HEK293 (cell line): ENCODE data around the gene PGGT1B.

Source experiments
- CTCF ChIA-PET: fragments of 350-600 bp; formaldehyde crosslinking; extraction: SDS; loops from one replicate; lab custom pipeline; 2021; ENCODE audit warnings: antibody characterized with exemption; lab: Yijun Ruan, JAX
- POLR2A ChIA-PET: fragments of 300-600 bp; formaldehyde crosslinking; extraction: SDS; loops from one replicate; lab custom pipeline; 2020; ENCODE audit warnings: antibody characterized with exemption, inconsistent platforms; lab: Yijun Ruan, JAX
- H3K27ac ChIP-seq: fragments of 200-500 bp; sonication (Bioruptor generic); 2 replicates; pipeline ENCODE4 v1.5.1; 2014; ENCODE audit warnings: low read depth, low read length, control low read depth, inconsistent platforms; ENCODE audit errors: extremely low read depth
- H3K36me3 ChIP-seq, 2 experiments: fragments of 200-500 bp in 1 of 2; sonication (Bioruptor generic) in 1 of 2; 1 replicate in 1 of 2; 2 replicates in 1 of 2; pipeline ENCODE4 v1.5.1; 2014 to 2017; ENCODE audit warnings: inconsistent platforms in 2 of 2, low read length in 2 of 2; ENCODE audit not compliant: control insufficient read depth in 2 of 2, insufficient read depth in 1 of 2
- H3K4me1 ChIP-seq: fragments of 200-500 bp; sonication (Bioruptor generic); 2 replicates; pipeline ENCODE4 v1.5.1; 2014; ENCODE audit warnings: mild to moderate bottlenecking, low read length, inconsistent platforms; ENCODE audit not compliant: control insufficient read depth, insufficient read depth
- H3K4me3 ChIP-seq: 2 replicates; pipeline ENCODE4 v1.5.1; 2011; ENCODE audit warnings: low read depth, mild to moderate bottlenecking, control low read depth, low read length, moderate library complexity
- H3K9me3 ChIP-seq: fragments of 200-500 bp; sonication (Bioruptor generic); 2 replicates; pipeline ENCODE4 v1.5.1; 2014; ENCODE audit warnings: low read depth, low read length, inconsistent platforms; ENCODE audit not compliant: control insufficient read depth, insufficient read depth
- BCL11A ChIP-seq: fragments of 450-650 bp; formaldehyde crosslinking; IDR thresholded peaks from 2 replicates; pipeline ENCODE4 v1.5.1; 2016; ENCODE audit warnings: low read depth, missing biosample characterization, missing genetic modification characterization
- EGR2 ChIP-seq: fragments of 450-650 bp; formaldehyde crosslinking; IDR thresholded peaks from 2 replicates; pipeline ENCODE4 v1.5.1; 2016; ENCODE audit warnings: low read depth, missing biosample characterization, missing genetic modification characterization
- FEZF1 ChIP-seq: fragments of 450-650 bp; formaldehyde crosslinking; IDR thresholded peaks from 2 replicates; pipeline ENCODE4 v1.5.1; 2016; ENCODE audit warnings: missing biosample characterization, missing genetic modification characterization
- GLIS2 ChIP-seq: fragments of 450-650 bp; formaldehyde crosslinking; IDR thresholded peaks from 2 replicates; pipeline ENCODE4 v1.5.1; 2016; ENCODE audit warnings: missing biosample characterization, missing genetic modification characterization
- KLF1 ChIP-seq: fragments of 450-650 bp; formaldehyde crosslinking; IDR thresholded peaks from 2 replicates; pipeline ENCODE4 v1.5.1; 2016; ENCODE audit warnings: missing biosample characterization, missing genetic modification characterization
- MZF1 ChIP-seq: fragments of 450-650 bp; formaldehyde crosslinking; IDR thresholded peaks from 2 replicates; pipeline ENCODE4 v1.5.1; 2017; ENCODE audit warnings: missing biosample characterization, missing genetic modification characterization, borderline replicate concordance
- REST ChIP-seq: fragments of 450-650 bp; formaldehyde crosslinking; IDR thresholded peaks from 2 replicates; pipeline ENCODE4 v1.5.1; 2016; ENCODE audit warnings: missing biosample characterization, missing genetic modification characterization
- SCRT2 ChIP-seq: fragments of 450-650 bp; formaldehyde crosslinking; IDR thresholded peaks from 2 replicates; pipeline ENCODE4 v1.5.1; 2016; ENCODE audit warnings: missing biosample characterization, missing genetic modification characterization
- SP3 ChIP-seq: fragments of 450-650 bp; formaldehyde crosslinking; IDR thresholded peaks from 2 replicates; pipeline ENCODE4 v1.5.1; 2016; ENCODE audit warnings: missing biosample characterization, missing genetic modification characterization
- ZBTB11 ChIP-seq: fragments of 450-650 bp; formaldehyde crosslinking; conservative IDR thresholded peaks from 2 replicates; pipeline ENCODE4 v1.5.1; 2016; ENCODE audit warnings: low read depth, missing biosample characterization, missing genetic modification characterization
- ZBTB48 ChIP-seq: fragments of 450-650 bp; formaldehyde crosslinking; IDR thresholded peaks from 2 replicates; pipeline ENCODE4 v1.5.1; 2016; ENCODE audit warnings: missing biosample characterization, missing genetic modification characterization
- ZEB2 ChIP-seq: fragments of 450-650 bp; formaldehyde crosslinking; IDR thresholded peaks from 2 replicates; pipeline ENCODE4 v1.5.1; 2016; ENCODE audit warnings: missing biosample characterization, missing genetic modification characterization
- ZFHX2 ChIP-seq: fragments of 450-650 bp; formaldehyde crosslinking; conservative IDR thresholded peaks from 2 replicates; pipeline ENCODE4 v1.5.1; 2016; ENCODE audit warnings: missing biosample characterization, missing genetic modification characterization
- ZFP37 ChIP-seq: fragments of 450-650 bp; formaldehyde crosslinking; IDR thresholded peaks from 2 replicates; pipeline ENCODE4 v1.5.1; 2016; ENCODE audit warnings: missing biosample characterization, missing genetic modification characterization
- ZIC2 ChIP-seq: fragments of 450-650 bp; formaldehyde crosslinking; IDR thresholded peaks from 2 replicates; pipeline ENCODE4 v1.5.1; 2016; ENCODE audit warnings: missing biosample characterization, missing genetic modification characterization
- ZNF148 ChIP-seq: fragments of 450-650 bp; formaldehyde crosslinking; IDR thresholded peaks from 2 replicates; pipeline ENCODE4 v1.5.0; 2017; ENCODE audit warnings: missing biosample characterization, missing genetic modification characterization, borderline replicate concordance
- ZNF324 ChIP-seq: fragments of 450-650 bp; formaldehyde crosslinking; IDR thresholded peaks from 2 replicates; pipeline ENCODE4 v1.5.1; 2016; ENCODE audit warnings: missing biosample characterization, missing genetic modification characterization
- ZNF394 ChIP-seq: fragments of 450-650 bp; formaldehyde crosslinking; IDR thresholded peaks from 2 replicates; pipeline ENCODE4 v1.5.1; 2016; ENCODE audit warnings: missing biosample characterization, missing genetic modification characterization, mild to moderate bottlenecking, moderate library complexity, borderline replicate concordance
- ZNF561 ChIP-seq: fragments of 450-650 bp; IDR thresholded peaks from 2 replicates; pipeline ENCODE4 v1.5.1; 2018; ENCODE audit warnings: missing biosample characterization, missing genetic modification characterization, borderline replicate concordance
- ZNF585B ChIP-seq: fragments of 450-650 bp; formaldehyde crosslinking; IDR thresholded peaks from 2 replicates; pipeline ENCODE4 v1.5.1; 2016; ENCODE audit warnings: missing biosample characterization, missing genetic modification characterization
- ZNF596 ChIP-seq: fragments of 450-650 bp; IDR thresholded peaks from 2 replicates; pipeline ENCODE4 v1.5.0; 2018; ENCODE audit warnings: missing biosample characterization, mild to moderate bottlenecking, missing genetic modification characterization, moderate library complexity
- ZNF600 ChIP-seq: fragments of 450-650 bp; formaldehyde crosslinking; IDR thresholded peaks from 2 replicates; pipeline ENCODE4 v1.5.1; 2016; ENCODE audit warnings: missing biosample characterization, missing genetic modification characterization
- ZNF624 ChIP-seq: fragments of 450-650 bp; formaldehyde crosslinking; IDR thresholded peaks from 2 replicates; pipeline ENCODE4 v1.5.1; 2017; ENCODE audit warnings: missing biosample characterization, missing genetic modification characterization
- ZNF692 ChIP-seq: fragments of 450-650 bp; formaldehyde crosslinking; IDR thresholded peaks from 2 replicates; pipeline ENCODE4 v1.5.1; 2016; ENCODE audit warnings: missing biosample characterization, missing genetic modification characterization
- ZNF792 ChIP-seq: fragments of 450-650 bp; formaldehyde crosslinking; IDR thresholded peaks from 2 replicates; pipeline ENCODE4 v1.5.1; 2016; ENCODE audit warnings: missing biosample characterization, missing genetic modification characterization
- ZNF843 ChIP-seq: fragments of 450-650 bp; formaldehyde crosslinking; IDR thresholded peaks from 2 replicates; pipeline ENCODE4 v1.5.1; 2016; ENCODE audit warnings: missing biosample characterization, missing genetic modification characterization

The PGGT1B gene

GRCh38 chr5:115296124-115297022 lies 33.7 kb upstream of the PGGT1B start, which contains the start of gene CCDC112:
Gene CCDC112, minus strand, starts transcription at chr5:115296654. Its CDS starts 111 bp downstream, at chr5:115296543.
- Histone ChIP-seq H3K9me3 (no peaks in the 10 kb centered on the region), H3K4me1 (no peaks in the 10 kb centered on the region), H3K36me3 (no peaks in the 10 kb centered on the region), H3K27ac (peak within 1 kb of the TSS; percentile 65; the same call in 1 of the 2 replicates), H3K4me3 (peak within 1 kb of the TSS; percentile 83)
- CTCF ChIA-PET = interaction anchor here (0.7 to 3.6 kb wide), 4 partner anchors 13 to 278 kb away, joined by 3 to 13 read pairs (median 4); no protein-coding TSS in a partner anchor
- POLR2A ChIA-PET = interaction anchor here (0.6 to 2.0 kb wide), 11 partner anchors 10 to 278 kb away, joined by 3 to 8 read pairs (median 4); partner anchors contain the start of genes FEM1C and TRIM36
- TF ChIP-seq ZNF692 (tag by site-specific recombination) (peak; percentile 61; the same call in 1 of the 2 replicates), ZNF843 (peak; percentile 22; the same call in 1 of the 2 replicates), BCL11A (no peak), ZNF596 (tag by site-specific recombination) (no peak), SCRT2 (tag by site-specific recombination) (peak; percentile 100), ZNF600 (tag by site-specific recombination) (peak; percentile 81), ZEB2 (tag by site-specific recombination) (peak; percentile 62; the same call in 1 of the 2 replicates), ZNF394 (tag by site-specific recombination) (peak; percentile 38; the same call in 1 of the 2 replicates), ZNF148 (tag by site-specific recombination) (no peak), ZNF324 (0 out of 2 replicates have a peak, but pooled peaks have one; percentile 16), SP3 (tag by site-specific recombination) (0 out of 2 replicates have a peak, but pooled peaks have one; percentile 18), MZF1 (tag by site-specific recombination) (peak; percentile 79), ZBTB11 (tag by site-specific recombination) (no peak), REST (tag by site-specific recombination) (peak; percentile 14; the same call in 1 of the 2 replicates), EGR2 (tag by site-specific recombination) (peak; percentile 36; the same call in 1 of the 2 replicates), ZNF792 (tag by site-specific recombination) (no peak), ZFHX2 (tag by site-specific recombination) (peak; percentile 32; the same call in 1 of the 2 replicates), FEZF1 (tag by site-specific recombination) (peak; percentile 52), ZFP37 (tag by site-specific recombination) (peak; percentile 38; the same call in 1 of the 2 replicates), ZNF624 (tag by site-specific recombination) (no peak), KLF1 (tag by site-specific recombination) (peak; percentile 65), ZBTB48 (tag by site-specific recombination) (peak; percentile 93), GLIS2 (tag by site-specific recombination) (peak; percentile 63), ZNF561 (tag by site-specific recombination) (peak; percentile 86; the same call in 1 of the 2 replicates), ZNF585B (tag by site-specific recombination) (no peak; the same call in 1 of the 2 replicates), ZIC2 (tag by site-specific recombination) (peak; percentile 42; the same call in 1 of the 2 replicates)
